HepG2 (cell line): ENCODE results near the gene RMDN2. TPM values are rescaled to one million over a fixed set of nuclear protein-coding genes. Genes with fewer than 3 reads are reported as not detected.

Experiments
- CEBPG ChIP-seq: IDR thresholded peaks from 2 replicates; pipeline ENCODE4 v1.6.1; 2016
- FOXC1 ChIP-seq: sonication (generic); formaldehyde crosslinking; IDR thresholded peaks from 2 replicates; pipeline ENCODE4 v1.8.0; 2022; ENCODE audit warnings: mild to moderate bottlenecking, missing genetic modification reagents, borderline replicate concordance
- HOXA3 ChIP-seq: sonication (generic); formaldehyde crosslinking; IDR thresholded peaks from 2 replicates; pipeline ENCODE4 v1.5.0; 2020; ENCODE audit warnings: missing genetic modification reagents
- KLF9 ChIP-seq: IDR thresholded peaks from 2 replicates; pipeline ENCODE4 v1.6.1; 2016; ENCODE audit warnings: low read depth
- TCF7 ChIP-seq: sonication (generic); IDR thresholded peaks from 2 replicates; pipeline ENCODE4 v1.6.1; 2016; ENCODE audit warnings: antibody characterized with exemption, low read depth
- TFAP4 ChIP-seq: sonication (generic); IDR thresholded peaks from 2 replicates; pipeline ENCODE4 v1.6.1; 2016; ENCODE audit warnings: low read depth, borderline replicate concordance
- ZNF18 ChIP-seq: sonication (generic); formaldehyde crosslinking; IDR thresholded peaks from 2 replicates; pipeline ENCODE4 v1.8.0; 2022; ENCODE audit warnings: mild to moderate bottlenecking, missing genetic modification reagents; ENCODE audit not compliant: insufficient replicate concordance
- polyA plus RNA-seq, 8 experiments: library from polyadenylated mRNA; depleted of rRNA in 3 of 8; stranded (reverse) in 7 of 8; unstranded in 1 of 8; fragments of >200 nt; fragmentation: Illumina TruSeq in 4 of 8; extraction: Trizol in 4 of 8; gene quantifications; 2 replicates each; pipeline versions ENCODE4 v1.2.1 to v1.2.3, GENCODE V29; 2011 to 2016; ENCODE audit warnings: low read depth in 4 of 8, missing spikeins in 1 of 8, mixed read lengths in 1 of 8; ENCODE audit not compliant: insufficient read depth in 1 of 8
- total RNA-seq, 5 experiments: library from RNA; depleted of rRNA; stranded (reverse); fragments of >200 nt; fragmentation: Illumina TruSeq; extraction: Trizol; gene quantifications; 2 replicates each; pipeline ENCODE4 v1.2.3, GENCODE V29; 2016; ENCODE audit warnings: low read depth in 1 of 5
- TF ChIP-seq, protein P1 (sequence below): IDR thresholded peaks from 2 replicates; pipeline ENCODE4 v1.6.1; 2016; ENCODE audit warnings: missing genetic modification reagents, missing compliant biosample characterization
- TF ChIP-seq, protein P2 (sequence below): sonication (generic); formaldehyde crosslinking; IDR thresholded peaks from 2 replicates; pipeline ENCODE4 v1.5.0; 2020; ENCODE audit warnings: missing genetic modification reagents
- TF ChIP-seq, protein P3 (sequence below): sonication (generic); formaldehyde crosslinking; IDR thresholded peaks from 2 replicates; pipeline ENCODE4 v1.5.0; 2020; ENCODE audit warnings: mild to moderate bottlenecking, missing genetic modification reagents, borderline replicate concordance
- TF ChIP-seq, protein P4 (sequence below): sonication (generic); formaldehyde crosslinking; IDR thresholded peaks from 2 replicates; pipeline ENCODE4 v1.4.0; 2020; ENCODE audit warnings: missing genetic modification reagents, borderline replicate concordance

RMDN2 gene
- total and polyA plus RNA-seq, 2 of the 13 experiments (the other 11 are each of a cell fraction or from before 2014, with no cell fraction given): 2.3 to 8.9 TPM

DNA sequence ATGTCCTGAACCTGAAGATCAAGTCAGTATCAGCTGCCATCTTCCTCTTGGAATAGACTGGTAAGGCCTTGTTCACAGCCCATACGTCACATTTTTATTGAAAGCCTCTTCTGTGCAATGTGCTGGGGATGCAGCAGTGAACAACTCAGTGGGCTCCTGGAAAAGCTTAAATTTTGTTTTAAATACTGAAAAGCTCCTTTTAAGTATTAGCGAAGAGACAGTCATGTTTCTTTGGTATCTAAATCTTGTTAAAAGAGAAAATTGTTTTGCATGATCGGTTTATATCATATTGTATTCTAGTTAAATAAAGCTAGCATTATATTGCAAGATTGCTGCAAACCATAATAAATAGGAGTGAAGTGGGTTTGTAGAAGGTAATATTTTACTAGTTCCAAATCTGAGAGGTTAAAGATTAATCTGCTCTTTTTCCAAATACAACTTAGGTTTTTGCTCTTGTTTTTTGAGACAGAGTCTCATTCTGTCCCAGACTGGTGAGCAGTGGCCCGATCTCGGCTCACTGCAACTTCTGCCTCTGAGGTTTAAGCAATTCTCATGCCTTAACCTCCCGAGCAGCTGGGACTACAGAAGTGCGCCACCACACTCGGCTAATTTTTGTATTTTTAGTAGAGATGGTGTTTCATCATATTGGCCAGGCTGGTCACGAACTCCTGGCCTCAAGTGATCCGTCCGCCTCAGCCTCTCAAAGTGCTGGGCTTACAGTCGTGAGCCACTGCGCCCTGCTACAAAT lies 1.6 kb upstream of the RMDN2 start (continued):
- TF ChIP-seq, protein P1, sequence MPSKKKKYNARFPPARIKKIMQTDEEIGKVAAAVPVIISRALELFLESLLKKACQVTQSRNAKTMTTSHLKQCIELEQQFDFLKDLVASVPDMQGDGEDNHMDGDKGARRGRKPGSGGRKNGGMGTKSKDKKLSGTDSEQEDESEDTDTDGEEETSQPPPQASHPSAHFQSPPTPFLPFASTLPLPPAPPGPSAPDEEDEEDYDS (CRISPR knock-in tag): peak; percentile 84
- TF ChIP-seq CEBPG (peak; percentile 74; the same call in 1 of the 2 replicates), ZNF18 (CRISPR knock-in tag) (no peak), KLF9 (CRISPR knock-in tag) (no peak), HOXA3 (CRISPR knock-in tag) (peak; percentile 53; the same call in 1 of the 2 replicates), TCF7 (peak; percentile 10; the same call in 1 of the 2 replicates), TFAP4 (peak; percentile 27; the same call in 1 of the 2 replicates), FOXC1 (CRISPR knock-in tag) (peak; percentile 80; the same call in 1 of the 2 replicates)
- TF ChIP-seq, protein P2, sequence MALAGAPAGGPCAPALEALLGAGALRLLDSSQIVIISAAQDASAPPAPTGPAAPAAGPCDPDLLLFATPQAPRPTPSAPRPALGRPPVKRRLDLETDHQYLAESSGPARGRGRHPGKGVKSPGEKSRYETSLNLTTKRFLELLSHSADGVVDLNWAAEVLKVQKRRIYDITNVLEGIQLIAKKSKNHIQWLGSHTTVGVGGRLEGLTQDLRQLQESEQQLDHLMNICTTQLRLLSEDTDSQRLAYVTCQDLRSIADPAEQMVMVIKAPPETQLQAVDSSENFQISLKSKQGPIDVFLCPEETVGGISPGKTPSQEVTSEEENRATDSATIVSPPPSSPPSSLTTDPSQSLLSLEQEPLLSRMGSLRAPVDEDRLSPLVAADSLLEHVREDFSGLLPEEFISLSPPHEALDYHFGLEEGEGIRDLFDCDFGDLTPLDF (CRISPR knock-in tag): peak; percentile 60; the same call in 1 of the 2 replicates
- TF ChIP-seq, protein P3, sequence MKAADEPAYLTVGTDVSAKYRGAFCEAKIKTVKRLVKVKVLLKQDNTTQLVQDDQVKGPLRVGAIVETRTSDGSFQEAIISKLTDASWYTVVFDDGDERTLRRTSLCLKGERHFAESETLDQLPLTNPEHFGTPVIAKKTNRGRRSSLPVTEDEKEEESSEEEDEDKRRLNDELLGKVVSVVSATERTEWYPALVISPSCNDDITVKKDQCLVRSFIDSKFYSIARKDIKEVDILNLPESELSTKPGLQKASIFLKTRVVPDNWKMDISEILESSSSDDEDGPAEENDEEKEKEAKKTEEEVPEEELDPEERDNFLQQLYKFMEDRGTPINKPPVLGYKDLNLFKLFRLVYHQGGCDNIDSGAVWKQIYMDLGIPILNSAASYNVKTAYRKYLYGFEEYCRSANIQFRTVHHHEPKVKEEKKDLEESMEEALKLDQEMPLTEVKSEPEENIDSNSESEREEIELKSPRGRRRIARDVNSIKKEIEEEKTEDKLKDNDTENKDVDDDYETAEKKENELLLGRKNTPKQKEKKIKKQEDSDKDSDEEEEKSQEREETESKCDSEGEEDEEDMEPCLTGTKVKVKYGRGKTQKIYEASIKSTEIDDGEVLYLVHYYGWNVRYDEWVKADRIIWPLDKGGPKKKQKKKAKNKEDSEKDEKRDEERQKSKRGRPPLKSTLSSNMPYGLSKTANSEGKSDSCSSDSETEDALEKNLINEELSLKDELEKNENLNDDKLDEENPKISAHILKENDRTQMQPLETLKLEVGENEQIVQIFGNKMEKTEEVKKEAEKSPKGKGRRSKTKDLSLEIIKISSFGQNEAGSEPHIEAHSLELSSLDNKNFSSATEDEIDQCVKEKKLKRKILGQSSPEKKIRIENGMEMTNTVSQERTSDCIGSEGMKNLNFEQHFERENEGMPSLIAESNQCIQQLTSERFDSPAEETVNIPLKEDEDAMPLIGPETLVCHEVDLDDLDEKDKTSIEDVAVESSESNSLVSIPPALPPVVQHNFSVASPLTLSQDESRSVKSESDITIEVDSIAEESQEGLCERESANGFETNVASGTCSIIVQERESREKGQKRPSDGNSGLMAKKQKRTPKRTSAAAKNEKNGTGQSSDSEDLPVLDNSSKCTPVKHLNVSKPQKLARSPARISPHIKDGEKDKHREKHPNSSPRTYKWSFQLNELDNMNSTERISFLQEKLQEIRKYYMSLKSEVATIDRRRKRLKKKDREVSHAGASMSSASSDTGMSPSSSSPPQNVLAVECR: peak; percentile 57; the same call in 1 of the 2 replicates
- TF ChIP-seq, protein P4, sequence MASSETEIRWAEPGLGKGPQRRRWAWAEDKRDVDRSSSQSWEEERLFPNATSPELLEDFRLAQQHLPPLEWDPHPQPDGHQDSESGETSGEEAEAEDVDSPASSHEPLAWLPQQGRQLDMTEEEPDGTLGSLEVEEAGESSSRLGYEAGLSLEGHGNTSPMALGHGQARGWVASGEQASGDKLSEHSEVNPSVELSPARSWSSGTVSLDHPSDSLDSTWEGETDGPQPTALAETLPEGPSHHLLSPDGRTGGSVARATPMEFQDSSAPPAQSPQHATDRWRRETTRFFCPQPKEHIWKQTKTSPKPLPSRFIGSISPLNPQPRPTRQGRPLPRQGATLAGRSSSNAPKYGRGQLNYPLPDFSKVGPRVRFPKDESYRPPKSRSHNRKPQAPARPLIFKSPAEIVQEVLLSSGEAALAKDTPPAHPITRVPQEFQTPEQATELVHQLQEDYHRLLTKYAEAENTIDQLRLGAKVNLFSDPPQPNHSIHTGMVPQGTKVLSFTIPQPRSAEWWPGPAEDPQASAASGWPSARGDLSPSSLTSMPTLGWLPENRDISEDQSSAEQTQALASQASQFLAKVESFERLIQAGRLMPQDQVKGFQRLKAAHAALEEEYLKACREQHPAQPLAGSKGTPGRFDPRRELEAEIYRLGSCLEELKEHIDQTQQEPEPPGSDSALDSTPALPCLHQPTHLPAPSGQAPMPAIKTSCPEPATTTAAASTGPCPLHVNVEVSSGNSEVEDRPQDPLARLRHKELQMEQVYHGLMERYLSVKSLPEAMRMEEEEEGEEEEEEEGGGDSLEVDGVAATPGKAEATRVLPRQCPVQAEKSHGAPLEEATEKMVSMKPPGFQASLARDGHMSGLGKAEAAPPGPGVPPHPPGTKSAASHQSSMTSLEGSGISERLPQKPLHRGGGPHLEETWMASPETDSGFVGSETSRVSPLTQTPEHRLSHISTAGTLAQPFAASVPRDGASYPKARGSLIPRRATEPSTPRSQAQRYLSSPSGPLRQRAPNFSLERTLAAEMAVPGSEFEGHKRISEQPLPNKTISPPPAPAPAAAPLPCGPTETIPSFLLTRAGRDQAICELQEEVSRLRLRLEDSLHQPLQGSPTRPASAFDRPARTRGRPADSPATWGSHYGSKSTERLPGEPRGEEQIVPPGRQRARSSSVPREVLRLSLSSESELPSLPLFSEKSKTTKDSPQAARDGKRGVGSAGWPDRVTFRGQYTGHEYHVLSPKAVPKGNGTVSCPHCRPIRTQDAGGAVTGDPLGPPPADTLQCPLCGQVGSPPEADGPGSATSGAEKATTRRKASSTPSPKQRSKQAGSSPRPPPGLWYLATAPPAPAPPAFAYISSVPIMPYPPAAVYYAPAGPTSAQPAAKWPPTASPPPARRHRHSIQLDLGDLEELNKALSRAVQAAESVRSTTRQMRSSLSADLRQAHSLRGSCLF (CRISPR knock-in tag): no peak
